ENCODE data around the gene CDC42BPA. TPM values are rescaled to one million over a fixed set of nuclear protein-coding genes. Genes with fewer than 3 reads are reported as not detected.

CDC42BPA gene
- polyA plus RNA-seq, 1 donor from 2014 or later, result 22.9 TPM

DNA sequence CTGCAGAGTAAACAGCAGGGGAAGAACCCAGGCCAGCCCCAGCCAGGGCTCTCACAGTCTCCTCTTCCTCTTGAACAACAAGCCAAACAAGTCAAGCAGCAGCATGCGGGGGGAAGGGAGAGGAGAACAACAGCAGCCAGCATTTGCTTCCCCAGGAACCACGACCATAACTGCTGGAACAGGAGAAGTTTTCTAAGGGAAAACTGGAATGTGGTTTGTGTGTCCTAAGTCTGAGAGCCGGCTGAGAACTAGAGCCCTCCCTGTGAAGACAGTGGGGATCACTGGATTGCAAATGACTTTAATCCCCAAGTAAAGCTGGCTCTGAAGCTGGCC is 330.0 kb downstream of the CDC42BPA start:
- Histone ChIP-seq H3F3A (ENCODE audit: insufficient read depth, low read length, poor library complexity, severe bottlenecking) (no peaks in the 10 kb centered on the region), H3K27ac (ENCODE audit: low read length) (no peak overlapping the region), H4K20me1 (ENCODE audit: insufficient read depth) (no peaks in the 10 kb centered on the region), H3K4me3 (ENCODE audit: low read length) (no peak overlapping the region), H3K27me3 (ENCODE audit: insufficient read depth, low read depth, low read length) (no peaks in the 10 kb centered on the region), H3K36me3 (ENCODE audit: insufficient read depth, low read length) (no peaks in the 10 kb centered on the region), H3K79me2 (replicated peaks; ENCODE audit: insufficient read depth, low read length) (no peaks in the 10 kb centered on the region), H3K9ac (ENCODE audit: low read length) (no peak overlapping the region), H3K4me2 (ENCODE audit: low read length) (no peak overlapping the region), H3K9me2 (ENCODE audit: insufficient read depth, low read length) (no peaks in the 10 kb centered on the region), H2AFZ (ENCODE audit: low read depth, low read length) (no peak overlapping the region), H3K9me3 (ENCODE audit: low read length) (no peaks in the 10 kb centered on the region)
- no peak for TF ChIP-seq RAD21 (conservative IDR thresholded peaks at IDR 0.05)
- no peak for TF ChIP-seq MXI1 (conservative IDR thresholded peaks at IDR 0.05; ENCODE audit: poor library complexity, severe bottlenecking)

GRCh38 chr1:226987623-226988333 is 330.5 kb downstream of the CDC42BPA start:
- no peak overlapping the region for H3K27ac ChIP-seq (ENCODE audit: low read length)
- no peak overlapping the region for H2AFZ ChIP-seq (ENCODE audit: low read depth, low read length)
- no peaks in the 10 kb centered on the region for H3K27me3 ChIP-seq (ENCODE audit: insufficient read depth, low read depth, low read length)
- no peak overlapping the region for H3K4me3 ChIP-seq (ENCODE audit: low read length)
- H3K9me2 ChIP-seq (ENCODE audit: insufficient read depth, low read length), result no peaks in the 10 kb centered on the region
- H3K79me2 ChIP-seq (replicated peaks; ENCODE audit: insufficient read depth, low read length), result no peaks in the 10 kb centered on the region
- TF ChIP-seq TAF1 (IDR thresholded peaks at IDR 0.05; ENCODE audit: low read depth), result no peak
- TF ChIP-seq MXI1 (conservative IDR thresholded peaks at IDR 0.05; ENCODE audit: poor library complexity, severe bottlenecking), result no peak
- TF ChIP-seq RAD21 (conservative IDR thresholded peaks at IDR 0.05), result no peak
- TF ChIP-seq EZH2 (IDR thresholded peaks at IDR 0.05; ENCODE audit: borderline replicate concordance, insufficient read depth, low read length, poor library complexity, severe bottlenecking), result no peak
- no peaks in the 10 kb centered on the region for H4K20me1 ChIP-seq (ENCODE audit: insufficient read depth)
- H3K9ac ChIP-seq (ENCODE audit: low read length), result no peak overlapping the region
- no peaks in the 10 kb centered on the region for H3K36me3 ChIP-seq (ENCODE audit: insufficient read depth, low read length)
- no peak overlapping the region for H3K4me2 ChIP-seq (ENCODE audit: low read length)
- H3K9me3 ChIP-seq (ENCODE audit: low read length), result no peaks in the 10 kb centered on the region
- H3F3A ChIP-seq (ENCODE audit: insufficient read depth, low read length, poor library complexity, severe bottlenecking), result no peaks in the 10 kb centered on the region

DNA sequence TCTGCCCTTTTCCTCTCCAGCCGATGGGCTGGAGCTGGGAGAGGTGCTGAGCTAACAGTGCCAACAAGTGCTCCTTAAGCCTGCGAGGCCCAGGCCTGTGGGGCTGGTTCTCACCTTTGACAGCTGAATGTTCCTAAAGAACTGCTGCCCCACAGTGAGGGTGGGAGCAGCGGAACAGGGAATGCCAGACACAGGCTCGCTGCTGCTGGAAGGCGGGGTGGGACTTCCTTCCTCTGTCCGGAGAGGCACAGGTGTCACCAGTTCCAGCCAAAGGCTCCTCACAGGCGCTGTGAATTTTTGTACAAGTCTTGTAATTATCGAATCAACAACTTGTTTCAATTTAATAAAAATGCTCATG is 331.1 kb downstream of the CDC42BPA start:
- no peaks in the 10 kb centered on the region for H3K9me2 ChIP-seq (ENCODE audit: insufficient read depth, low read length)
- H3K4me3 ChIP-seq (ENCODE audit: low read length), result no peak overlapping the region
- H3K27me3 ChIP-seq (ENCODE audit: insufficient read depth, low read depth, low read length), result no peaks in the 10 kb centered on the region
- no peaks in the 10 kb centered on the region for H4K20me1 ChIP-seq (ENCODE audit: insufficient read depth)
- no peaks in the 10 kb centered on the region for H3K79me2 ChIP-seq (replicated peaks; ENCODE audit: insufficient read depth, low read length)
- H3F3A ChIP-seq (ENCODE audit: insufficient read depth, low read length, poor library complexity, severe bottlenecking), result no peaks in the 10 kb centered on the region
- no peaks in the 10 kb centered on the region for H3K9me3 ChIP-seq (ENCODE audit: low read length)
- TF ChIP-seq SMC3 (conservative IDR thresholded peaks at IDR 0.05; ENCODE audit: poor library complexity), result no peak
- H3K4me2 ChIP-seq (ENCODE audit: low read length), result no peak overlapping the region
- no peak overlapping the region for H3K9ac ChIP-seq (ENCODE audit: low read length)
- H2AFZ ChIP-seq (ENCODE audit: low read depth, low read length), result no peak overlapping the region
- no peak overlapping the region for H3K27ac ChIP-seq (ENCODE audit: low read length)
- no peaks in the 10 kb centered on the region for H3K36me3 ChIP-seq (ENCODE audit: insufficient read depth, low read length)

DNA sequence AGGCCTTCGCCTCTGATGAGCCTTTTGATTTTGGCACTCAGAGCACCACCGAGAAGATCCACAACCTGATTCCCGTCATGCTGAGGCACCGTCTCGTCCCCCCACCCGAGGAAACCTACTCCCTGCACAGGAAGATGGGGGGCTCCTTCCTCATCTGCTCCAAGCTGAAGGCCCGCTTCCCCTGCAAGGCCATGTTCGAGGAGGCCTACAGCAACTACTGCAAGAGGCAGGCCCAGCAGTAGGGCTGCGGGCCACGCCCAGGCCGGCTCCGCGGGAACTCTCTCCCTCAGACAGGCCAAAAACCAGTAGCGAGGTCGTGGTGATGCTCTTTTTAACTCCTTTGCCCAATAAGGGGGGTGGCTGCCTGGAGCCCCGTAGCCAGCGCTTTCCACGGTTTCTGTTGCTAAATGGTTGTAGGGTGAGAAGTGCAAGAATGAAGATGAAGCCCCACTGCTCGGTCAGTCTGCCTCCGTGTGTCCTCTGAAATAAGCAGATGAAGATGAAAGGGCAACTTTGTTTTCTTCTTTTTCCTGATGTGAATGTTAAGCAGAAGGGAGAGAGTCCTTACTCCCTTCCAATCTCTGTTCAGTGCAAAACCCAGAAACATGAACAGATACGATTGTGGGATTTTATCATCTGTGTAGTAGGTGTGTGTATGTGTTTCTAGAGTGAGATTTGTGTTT is 331.7 kb downstream of the CDC42BPA start:
- no peak overlapping the region for H3K9ac ChIP-seq (ENCODE audit: low read length)
- no peak overlapping the region for H3K27ac ChIP-seq (ENCODE audit: low read length)
- H4K20me1 ChIP-seq (ENCODE audit: insufficient read depth), result no peaks in the 10 kb centered on the region
- H3F3A ChIP-seq (ENCODE audit: insufficient read depth, low read length, poor library complexity, severe bottlenecking), result no peaks in the 10 kb centered on the region
- H3K4me3 ChIP-seq (ENCODE audit: low read length), result no peak overlapping the region
- H2AFZ ChIP-seq (ENCODE audit: low read depth, low read length), result no peak overlapping the region
- H3K36me3 ChIP-seq (ENCODE audit: insufficient read depth, low read length), result no peaks in the 10 kb centered on the region
- H3K9me3 ChIP-seq (ENCODE audit: low read length), result no peaks in the 10 kb centered on the region
- H3K9me2 ChIP-seq (ENCODE audit: insufficient read depth, low read length), result no peaks in the 10 kb centered on the region
- H3K79me2 ChIP-seq (replicated peaks; ENCODE audit: insufficient read depth, low read length), result no peaks in the 10 kb centered on the region
- TF ChIP-seq MXI1 (conservative IDR thresholded peaks at IDR 0.05; ENCODE audit: poor library complexity, severe bottlenecking) (no peak), CTCF (IDR thresholded peaks at IDR 0.05; ENCODE audit: poor library complexity, severe bottlenecking) (no peak), EP300 (conservative IDR thresholded peaks at IDR 0.05; ENCODE audit: poor library complexity, severe bottlenecking) (no peak), TAF1 (IDR thresholded peaks at IDR 0.05; ENCODE audit: low read depth) (no peak), POLR2AphosphoS5 (IDR thresholded peaks at IDR 0.05) (no peak), REST (IDR thresholded peaks at IDR 0.05; ENCODE audit: borderline replicate concordance) (no peak), EZH2 (IDR thresholded peaks at IDR 0.05; ENCODE audit: borderline replicate concordance, insufficient read depth, low read length, poor library complexity, severe bottlenecking) (no peak), RAD21 (conservative IDR thresholded peaks at IDR 0.05) (no peak), SMC3 (conservative IDR thresholded peaks at IDR 0.05; ENCODE audit: poor library complexity) (no peak)
- H3K4me2 ChIP-seq (ENCODE audit: low read length), result no peak overlapping the region
- no peaks in the 10 kb centered on the region for H3K27me3 ChIP-seq (ENCODE audit: insufficient read depth, low read depth, low read length)
